ENCODE measurements around the gene SLC39A11. TPM values are rescaled to one million over a fixed set of nuclear protein-coding genes. Genes with fewer than 3 reads are reported as not detected.
"Not testable (repeated sequence)": the region's sequence is repeated elsewhere in the genome, so short reads cannot be mapped to it uniquely, and the experiment has no call there.

SLC39A11 gene
- total RNA-seq, 2 donors from 2014 or later: 23.3 to 32.5 TPM

- peaks cover 4% of the 10 kb centered on the region for H3K36me3 Mint-ChIP-seq (ENCODE audit: low read depth)
Measured at GRCh38 chr17:72997559-72997958, 94.9 kb downstream of the SLC39A11 start.

GRCh38 chr17:72996791-72997190, 95.7 kb downstream of the SLC39A11 start:
- Mint-ChIP-seq H3K4me1 (peaks cover 12% of the 10 kb centered on the region), H3K27me3 (no peaks in the 10 kb centered on the region), H3K36me3 (ENCODE audit: low read depth) (peaks cover 4% of the 10 kb centered on the region), H3K4me3 (no peak overlapping the region), H3K27ac (no peak overlapping the region)
- DNase-seq: no peak
- no peak for ATAC-seq
- H3K9me3 ChIP-seq (ENCODE audit: control insufficient read depth, low read length, poor library complexity, severe bottlenecking): no peaks in the 10 kb centered on the region

More at GRCh38 chr17:72997559-72997958, 94.9 kb downstream of the SLC39A11 start:
- no peak overlapping the region for H3K27ac Mint-ChIP-seq
- DNase-seq: no peak
- no peaks in the 10 kb centered on the region for H3K9me3 ChIP-seq (ENCODE audit: control insufficient read depth, low read length, poor library complexity, severe bottlenecking)
- peaks cover 12% of the 10 kb centered on the region for H3K4me1 Mint-ChIP-seq
- no peak for ATAC-seq
- no peak overlapping the region for H3K4me3 Mint-ChIP-seq
- no peaks in the 10 kb centered on the region for H3K27me3 Mint-ChIP-seq

- Mint-ChIP-seq H3K4me1 (peaks cover 6% of the 10 kb centered on the region), H3K27ac (no peak overlapping the region), H3K4me3 (no peak overlapping the region), H3K36me3 (ENCODE audit: low read depth) (peaks cover 4% of the 10 kb centered on the region), H3K27me3 (no peaks in the 10 kb centered on the region)
- no peaks in the 10 kb centered on the region for H3K9me3 ChIP-seq (ENCODE audit: control insufficient read depth, low read length, poor library complexity, severe bottlenecking)
- ATAC-seq: no peak
- no peak for DNase-seq
Measured at GRCh38 chr17:72995008-72995656, 97.4 kb downstream of the SLC39A11 start.

- DNase-seq; H3K27ac Mint-ChIP-seq; ATAC-seq; H3K36me3 Mint-ChIP-seq (ENCODE audit: low read depth); H3K4me1 Mint-ChIP-seq; H3K27me3 Mint-ChIP-seq; H3K4me3 Mint-ChIP-seq; H3K9me3 ChIP-seq (ENCODE audit: control insufficient read depth, low read length, poor library complexity, severe bottlenecking): not testable (repeated sequence)
Measured at GRCh38 chr17:72992783-72993467, 99.6 kb downstream of the SLC39A11 start.

DNA sequence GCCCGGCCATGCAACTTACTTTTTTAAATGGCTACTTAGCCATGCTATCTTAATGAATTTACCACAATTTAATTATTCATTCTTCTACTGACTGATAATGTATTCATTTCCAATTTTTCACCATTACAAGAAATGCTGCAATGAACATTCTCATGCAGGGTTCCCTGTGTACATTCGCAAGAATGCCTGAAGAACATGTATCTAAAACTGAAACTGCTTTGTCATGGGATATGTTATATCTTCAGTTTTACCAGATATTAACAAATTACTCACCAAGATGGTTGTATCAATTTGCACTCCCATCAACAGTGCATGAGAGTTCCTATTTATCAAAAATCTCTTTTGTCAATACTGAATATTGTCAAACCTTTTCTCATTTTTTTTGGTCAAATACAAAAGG, 100.8 kb downstream of the SLC39A11 start:
- Mint-ChIP-seq H3K27ac (no peak overlapping the region), H3K4me1 (peaks cover 8% of the 10 kb centered on the region), H3K4me3 (no peak overlapping the region), H3K27me3 (no peaks in the 10 kb centered on the region), H3K36me3 (ENCODE audit: low read depth) (peaks cover 4% of the 10 kb centered on the region)
- H3K9me3 ChIP-seq (ENCODE audit: control insufficient read depth, low read length, poor library complexity, severe bottlenecking): no peaks in the 10 kb centered on the region
- DNase-seq (no peak), ATAC-seq (no peak)

- Mint-ChIP-seq H3K36me3 (ENCODE audit: low read depth) (no peaks in the 10 kb centered on the region), H3K4me1 (peaks cover 10% of the 10 kb centered on the region), H3K27me3 (no peaks in the 10 kb centered on the region), H3K4me3 (no peak overlapping the region), H3K27ac (no peak overlapping the region)
- ATAC-seq (no peak), DNase-seq (no peak)
- H3K9me3 ChIP-seq (ENCODE audit: control insufficient read depth, low read length, poor library complexity, severe bottlenecking): no peaks in the 10 kb centered on the region
Measured at GRCh38 chr17:72989074-72989610, 103.3 kb downstream of the SLC39A11 start.

- H3K4me3 Mint-ChIP-seq: no peak overlapping the region
- H3K4me1 Mint-ChIP-seq: peaks cover 8% of the 10 kb centered on the region
- H3K9me3 ChIP-seq (ENCODE audit: control insufficient read depth, low read length, poor library complexity, severe bottlenecking): no peaks in the 10 kb centered on the region
- no peak for DNase-seq
- no peaks in the 10 kb centered on the region for H3K36me3 Mint-ChIP-seq (ENCODE audit: low read depth)
- no peak for ATAC-seq
- no peak overlapping the region for H3K27ac Mint-ChIP-seq
- no peaks in the 10 kb centered on the region for H3K27me3 Mint-ChIP-seq
Measured at GRCh38 chr17:72988451-72988850, 104.0 kb downstream of the SLC39A11 start.

DNA sequence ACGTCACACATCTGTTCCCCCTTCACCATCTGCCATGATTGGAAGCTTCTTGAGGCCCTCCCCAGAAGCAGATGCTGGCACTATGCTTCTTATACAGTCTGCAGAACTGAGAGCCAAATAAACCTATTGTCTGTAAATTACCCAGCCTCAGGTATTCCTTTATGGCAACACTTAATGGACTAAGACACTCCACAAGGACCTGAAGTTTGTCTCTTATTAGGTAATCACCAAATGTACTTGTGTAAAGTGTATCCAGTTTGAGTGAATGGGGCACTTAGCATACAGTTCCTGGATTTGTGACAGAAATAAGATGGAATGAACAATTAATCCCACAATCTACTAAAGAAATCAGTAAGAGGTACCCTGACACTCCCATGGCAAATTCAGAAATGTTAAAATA, 105.3 kb downstream of the SLC39A11 start:
- no peaks in the 10 kb centered on the region for H3K9me3 ChIP-seq (ENCODE audit: control insufficient read depth, low read length, poor library complexity, severe bottlenecking)
- DNase-seq: no peak
- peaks cover 7% of the 10 kb centered on the region for H3K4me1 Mint-ChIP-seq
- H3K27me3 Mint-ChIP-seq: no peaks in the 10 kb centered on the region
- H3K36me3 Mint-ChIP-seq (ENCODE audit: low read depth): no peaks in the 10 kb centered on the region
- no peak overlapping the region for H3K4me3 Mint-ChIP-seq
- no peak overlapping the region for H3K27ac Mint-ChIP-seq
- ATAC-seq: no peak

DNA sequence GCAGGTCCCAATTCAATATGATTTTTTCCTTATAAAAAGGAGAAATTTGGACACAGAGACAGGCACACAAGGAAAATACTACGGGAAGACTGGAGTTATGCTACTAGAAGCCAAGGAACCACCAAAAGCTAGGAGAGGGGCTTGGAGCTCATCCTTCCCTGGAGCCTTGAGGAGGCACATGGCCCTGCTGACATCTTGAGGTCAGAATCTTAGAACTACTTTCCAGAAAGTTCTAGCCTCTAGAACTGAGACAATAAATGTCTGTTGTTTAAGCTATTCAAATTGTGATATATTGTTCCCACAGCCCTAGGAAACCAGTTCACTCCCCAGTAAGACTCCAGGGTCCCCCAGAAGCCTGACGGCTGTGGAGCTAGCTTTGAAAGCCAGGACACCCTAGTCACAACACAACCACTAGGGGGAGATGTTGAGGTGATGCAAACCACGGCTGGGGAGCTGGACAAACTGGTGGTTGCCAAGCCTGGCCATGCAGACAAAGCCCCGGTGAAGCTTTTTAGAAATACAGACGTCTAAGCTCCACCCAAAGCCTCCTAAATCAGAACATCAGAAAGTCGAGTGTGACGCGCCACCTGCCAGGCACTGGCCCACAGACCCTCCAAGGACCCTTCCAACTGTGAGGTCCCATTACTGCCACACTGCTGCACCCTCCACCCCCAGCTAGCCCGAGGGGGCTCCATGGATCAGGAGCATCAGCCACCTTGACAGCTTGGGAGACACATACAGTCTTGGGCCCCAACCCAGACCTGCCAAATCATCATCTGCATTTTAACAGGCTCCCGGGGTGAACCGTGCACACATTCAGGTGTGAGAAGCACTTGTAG, 106.4 kb downstream of the SLC39A11 start:
- DNase-seq (peak in 1 of 3 donors; percentile 27), ATAC-seq (peak; percentile 60)
- Mint-ChIP-seq H3K27me3 (no peaks in the 10 kb centered on the region), H3K36me3 (ENCODE audit: low read depth) (no peaks in the 10 kb centered on the region), H3K4me3 (peak overlapping the region; percentile 31), H3K4me1 (peaks cover 7% of the 10 kb centered on the region), H3K27ac (no peak overlapping the region)
- no peaks in the 10 kb centered on the region for H3K9me3 ChIP-seq (ENCODE audit: control insufficient read depth, low read length, poor library complexity, severe bottlenecking)

DNA sequence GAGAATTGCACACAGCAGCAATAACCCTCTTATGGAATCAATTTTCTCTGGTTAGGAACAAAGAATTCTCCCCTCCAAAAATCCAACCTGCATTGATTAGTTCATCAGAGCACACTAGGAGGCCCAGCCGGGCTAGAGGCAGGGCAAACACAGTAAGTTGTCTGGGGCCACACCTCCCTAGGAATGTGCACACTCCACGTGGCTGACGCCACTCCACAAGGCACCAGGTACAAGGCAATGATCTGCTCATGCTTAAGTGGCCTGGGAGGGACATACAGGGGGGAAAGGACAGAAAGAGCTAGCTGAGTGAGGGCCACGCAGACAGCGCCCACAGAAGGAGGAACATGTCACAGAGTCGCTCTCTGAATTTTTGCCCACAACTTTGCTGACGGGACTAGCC, 107.6 kb downstream of the SLC39A11 start:
- peaks cover 10% of the 10 kb centered on the region for H3K4me1 Mint-ChIP-seq
- no peak overlapping the region for H3K4me3 Mint-ChIP-seq
- H3K27ac Mint-ChIP-seq: no peak overlapping the region
- H3K9me3 ChIP-seq (ENCODE audit: control insufficient read depth, low read length, poor library complexity, severe bottlenecking): no peaks in the 10 kb centered on the region
- ATAC-seq: no peak
- no peaks in the 10 kb centered on the region for H3K27me3 Mint-ChIP-seq
- no peak for DNase-seq
- no peaks in the 10 kb centered on the region for H3K36me3 Mint-ChIP-seq (ENCODE audit: low read depth)

- ATAC-seq (no peak), DNase-seq (no peak)
- H3K36me3 Mint-ChIP-seq (ENCODE audit: low read depth): no peaks in the 10 kb centered on the region
Measured at GRCh38 chr17:72984145-72984925, 108.2 kb downstream of the SLC39A11 start.

DNA sequence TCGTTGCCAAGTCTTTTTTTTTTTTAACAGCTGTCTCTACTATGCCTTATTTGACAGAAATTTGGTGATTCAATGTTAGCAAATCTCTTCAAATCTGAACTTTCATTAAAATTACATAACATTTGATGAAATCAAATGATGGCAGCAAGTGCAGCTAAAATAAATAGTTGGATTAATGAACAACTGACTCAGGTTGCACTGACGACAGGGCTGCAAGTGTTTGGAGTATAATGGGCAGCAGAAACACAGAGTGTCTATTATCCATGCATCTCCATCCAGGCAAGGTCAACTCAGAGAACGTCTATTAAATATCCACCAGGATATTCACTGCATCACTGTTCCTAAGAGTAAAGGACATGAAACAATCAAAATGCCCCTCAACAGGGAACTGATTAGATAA, 109.8 kb downstream of the SLC39A11 start:
- H3K9me3 ChIP-seq (ENCODE audit: control insufficient read depth, low read length, poor library complexity, severe bottlenecking): no peaks in the 10 kb centered on the region
- Mint-ChIP-seq H3K27ac (no peak overlapping the region), H3K36me3 (ENCODE audit: low read depth) (no peaks in the 10 kb centered on the region), H3K4me1 (peaks cover 22% of the 10 kb centered on the region), H3K4me3 (no peak overlapping the region), H3K27me3 (no peaks in the 10 kb centered on the region)
- no peak for ATAC-seq
- no peak for DNase-seq

More at GRCh38 chr17:72984145-72984925, 108.2 kb downstream of the SLC39A11 start:
- H3K9me3 ChIP-seq (ENCODE audit: control insufficient read depth, low read length, poor library complexity, severe bottlenecking): no peaks in the 10 kb centered on the region
- Mint-ChIP-seq H3K4me3 (no peak overlapping the region), H3K27me3 (no peaks in the 10 kb centered on the region), H3K27ac (no peak overlapping the region), H3K4me1 (peaks cover 12% of the 10 kb centered on the region)
